GM19043 (cell line): ENCODE measurements around the gene RBP2.

Source experiments
- ATAC-seq: cut with Tn5 transposase; IDR thresholded peaks from one replicate; pipeline ENCODE4 v1.9.1; 2021; ENCODE audit warnings: low read depth; ENCODE audit not compliant: unreplicated experiment

RBP2 gene

GRCh38 chr3:139476348-139476747 lies at the start of gene RBP2:
Gene RBP2, minus strand, starts transcription at chr3:139476516. Its CDS starts 57 bp downstream, at chr3:139476459.
- ATAC-seq: no peak

GRCh38 chr3:139524841-139525636 lies 48.7 kb upstream of the RBP2 start:
- ATAC-seq: no peak

- ATAC-seq: no peak
Measured at GRCh38 chr3:139523718-139524117, 47.4 kb upstream of the RBP2 start.

GRCh38 chr3:139523166-139523565 lies 46.9 kb upstream of the RBP2 start:
- no peak for ATAC-seq

GRCh38 chr3:139522421-139522820 lies 46.1 kb upstream of the RBP2 start:
- ATAC-seq: no peak

- ATAC-seq: no peak
Measured at GRCh38 chr3:139521816-139522215, 45.5 kb upstream of the RBP2 start.

- ATAC-seq: no peak
Measured at GRCh38 chr3:139521144-139521543, 44.8 kb upstream of the RBP2 start.

GRCh38 chr3:139519998-139520737 lies 43.9 kb upstream of the RBP2 start:
- ATAC-seq: no peak

GRCh38 chr3:139518926-139519842 lies 42.9 kb upstream of the RBP2 start:
- no peak for ATAC-seq

- no peak for ATAC-seq
Measured at GRCh38 chr3:139518306-139518705, 42.0 kb upstream of the RBP2 start.

- ATAC-seq: no peak
Measured at GRCh38 chr3:139517321-139518065, 41.2 kb upstream of the RBP2 start.

GRCh38 chr3:139514741-139515140 lies 38.4 kb upstream of the RBP2 start:
- no peak for ATAC-seq

- no peak for ATAC-seq
Measured at GRCh38 chr3:139509631-139510030, 33.3 kb upstream of the RBP2 start.

- ATAC-seq: no peak
Measured at GRCh38 chr3:139506766-139507165, 30.4 kb upstream of the RBP2 start.

- no peak for ATAC-seq
Measured at GRCh38 chr3:139505829-139506386, 29.6 kb upstream of the RBP2 start.

- ATAC-seq: no peak
Measured at GRCh38 chr3:139499536-139499935, 23.2 kb upstream of the RBP2 start.

GRCh38 chr3:139493826-139494385 lies 17.6 kb upstream of the RBP2 start:
- ATAC-seq: no peak

- ATAC-seq: no peak
Measured at GRCh38 chr3:139491966-139492365, 15.7 kb upstream of the RBP2 start.

GRCh38 chr3:139491027-139491700 lies 14.8 kb upstream of the RBP2 start:
- ATAC-seq: no peak
